Neuron (in vitro differentiated cells): ENCODE data around the gene TBC1D5.

ENCODE experiments used
- H2AFZ ChIP-seq: one replicate; pipeline ENCODE4 v1.6.1; 2013; ENCODE audit warnings: low read depth, mild to moderate bottlenecking, inconsistent platforms, low read length, moderate library complexity
- H3K27me3 ChIP-seq: one replicate; pipeline ENCODE4 v1.6.1; 2013; ENCODE audit warnings: low read length; ENCODE audit not compliant: insufficient read depth
- H3K36me3 ChIP-seq: one replicate; pipeline ENCODE4 v1.6.1; 2013; ENCODE audit warnings: low read length; ENCODE audit not compliant: insufficient read depth
- H3K4me1 ChIP-seq: one replicate; pipeline ENCODE4 v1.6.1; 2013; ENCODE audit warnings: low read length; ENCODE audit not compliant: insufficient read depth
- H3K4me3 ChIP-seq: 2 replicates; pipeline ENCODE4 v1.5.1; 2013; ENCODE audit warnings: mild to moderate bottlenecking, low read length, moderate library complexity
- H3K9me3 ChIP-seq: one replicate; pipeline ENCODE4 v1.6.1; 2013; ENCODE audit warnings: low read length

Gene TBC1D5

GRCh38 chr3:17151598-17152373, 590.6 kb downstream of the TBC1D5 start:
- H3K9me3 ChIP-seq, result peaks cover 18% of the 10 kb centered on the region
- H3K36me3 ChIP-seq, result peaks cover 11% of the 10 kb centered on the region
- H3K4me3 ChIP-seq, result no peak overlapping the region

GRCh38 chr3:17149076-17149475, 593.4 kb downstream of the TBC1D5 start:
- Histone ChIP-seq H3K4me3 (no peak overlapping the region), H3K9me3 (peaks cover 13% of the 10 kb centered on the region), H3K27me3 (no peaks in the 10 kb centered on the region), H3K36me3 (peaks cover 4% of the 10 kb centered on the region), H2AFZ (no peak overlapping the region), H3K4me1 (no peaks in the 10 kb centered on the region)

More at GRCh38 chr3:17151598-17152373, 590.6 kb downstream of the TBC1D5 start:
- Histone ChIP-seq H2AFZ (no peak overlapping the region), H3K27me3 (no peaks in the 10 kb centered on the region), H3K4me1 (no peaks in the 10 kb centered on the region)

- Histone ChIP-seq H3K4me3 (no peak overlapping the region), H3K9me3 (no peaks in the 10 kb centered on the region), H3K36me3 (no peaks in the 10 kb centered on the region), H3K4me1 (no peaks in the 10 kb centered on the region), H2AFZ (no peak overlapping the region), H3K27me3 (no peaks in the 10 kb centered on the region)
Observed at GRCh38 chr3:17144665-17144993, 597.8 kb downstream of the TBC1D5 start.

GRCh38 chr3:17143893-17144664, 598.4 kb downstream of the TBC1D5 start:
- Histone ChIP-seq H3K36me3 (no peaks in the 10 kb centered on the region), H2AFZ (no peak overlapping the region), H3K4me3 (no peak overlapping the region), H3K27me3 (no peaks in the 10 kb centered on the region), H3K4me1 (no peaks in the 10 kb centered on the region), H3K9me3 (no peaks in the 10 kb centered on the region)

GRCh38 chr3:17142516-17142915, 599.9 kb downstream of the TBC1D5 start:
- no peaks in the 10 kb centered on the region for H3K4me1 ChIP-seq
- no peaks in the 10 kb centered on the region for H3K9me3 ChIP-seq
- no peaks in the 10 kb centered on the region for H3K36me3 ChIP-seq
- H3K27me3 ChIP-seq, result no peaks in the 10 kb centered on the region
- H2AFZ ChIP-seq, result no peak overlapping the region
- no peak overlapping the region for H3K4me3 ChIP-seq

- H3K27me3 ChIP-seq, result no peaks in the 10 kb centered on the region
- no peaks in the 10 kb centered on the region for H3K36me3 ChIP-seq
- no peaks in the 10 kb centered on the region for H3K4me1 ChIP-seq
- H2AFZ ChIP-seq, result no peak overlapping the region
- H3K9me3 ChIP-seq, result no peaks in the 10 kb centered on the region
- no peak overlapping the region for H3K4me3 ChIP-seq
Observed at GRCh38 chr3:17141699-17142098, 600.7 kb downstream of the TBC1D5 start.

- H3K27me3 ChIP-seq, result no peaks in the 10 kb centered on the region
Observed at GRCh38 chr3:17140670-17141505, 601.5 kb downstream of the TBC1D5 start.

GRCh38 chr3:17138246-17139039, 604.0 kb downstream of the TBC1D5 start:
- H3K4me1 ChIP-seq, result no peaks in the 10 kb centered on the region
- H3K27me3 ChIP-seq, result no peaks in the 10 kb centered on the region
- H3K9me3 ChIP-seq, result no peaks in the 10 kb centered on the region
- H3K4me3 ChIP-seq, result no peak overlapping the region
- H3K36me3 ChIP-seq, result no peaks in the 10 kb centered on the region
- H2AFZ ChIP-seq, result no peak overlapping the region

More at GRCh38 chr3:17140670-17141505, 601.5 kb downstream of the TBC1D5 start:
- H2AFZ ChIP-seq, result no peak overlapping the region
- H3K36me3 ChIP-seq, result no peaks in the 10 kb centered on the region
- H3K9me3 ChIP-seq, result no peaks in the 10 kb centered on the region
- no peaks in the 10 kb centered on the region for H3K4me1 ChIP-seq
- no peak overlapping the region for H3K4me3 ChIP-seq

- H3K9me3 ChIP-seq, result no peaks in the 10 kb centered on the region
- H3K27me3 ChIP-seq, result no peaks in the 10 kb centered on the region
- no peak overlapping the region for H2AFZ ChIP-seq
- no peaks in the 10 kb centered on the region for H3K36me3 ChIP-seq
- H3K4me1 ChIP-seq, result no peaks in the 10 kb centered on the region
- H3K4me3 ChIP-seq, result no peak overlapping the region
Observed at GRCh38 chr3:17137321-17137826, 605.1 kb downstream of the TBC1D5 start.

GRCh38 chr3:17136136-17136721, 606.2 kb downstream of the TBC1D5 start:
- Histone ChIP-seq H2AFZ (no peak overlapping the region), H3K4me1 (no peaks in the 10 kb centered on the region), H3K36me3 (no peaks in the 10 kb centered on the region), H3K4me3 (no peak overlapping the region), H3K9me3 (no peaks in the 10 kb centered on the region), H3K27me3 (no peaks in the 10 kb centered on the region)

GRCh38 chr3:17135696-17136095, 606.7 kb downstream of the TBC1D5 start:
- Histone ChIP-seq H3K27me3 (no peaks in the 10 kb centered on the region), H3K4me3 (no peak overlapping the region), H3K36me3 (no peaks in the 10 kb centered on the region), H3K4me1 (no peaks in the 10 kb centered on the region), H3K9me3 (no peaks in the 10 kb centered on the region), H2AFZ (no peak overlapping the region)
